HEK293T (cell line): ENCODE data around the gene PHLPP1.

Experiments used
- FOXK2 ChIP-seq: fragments of 450-650 bp; IDR thresholded peaks from 2 replicates; pipeline ENCODE4 v1.6.1; 2016; ENCODE audit warnings: mild to moderate bottlenecking
- NFRKB ChIP-seq: fragments of 450-650 bp; IDR thresholded peaks from 2 replicates; pipeline ENCODE4 v1.6.1; 2016; ENCODE audit warnings: mild to moderate bottlenecking, moderate library complexity
- SP1 ChIP-seq: fragments of 450-650 bp; IDR thresholded peaks from 2 replicates; pipeline ENCODE4 v1.6.1; 2017
- SUZ12 ChIP-seq: fragments of 450-650 bp; IDR thresholded peaks from 2 replicates; pipeline ENCODE4 v1.6.1; 2016; ENCODE audit warnings: mild to moderate bottlenecking
- TARDBP ChIP-seq: fragments of 450-650 bp; IDR thresholded peaks from 2 replicates; pipeline ENCODE4 v1.6.1; 2016

- TF ChIP-seq SP1 (no peak), FOXK2 (no peak), TARDBP (no peak), NFRKB (no peak), SUZ12 (no peak)
These were observed 126.1 kb downstream of the PHLPP1 start for GRCh38 chr18:62841405-62841804.
